Measurements from ENCODE around the gene PPP2R2D.

PPP2R2D gene

GRCh38 chr10:131996466-131997365 lies 95.9 kb downstream of the PPP2R2D start:
- DNase-seq (ENCODE audit: low read depth, low spot score): no peak

GRCh38 chr10:131997366-131998049 lies 96.7 kb downstream of the PPP2R2D start:
- peak; percentile 96 for DNase-seq (ENCODE audit: low read depth, low spot score)

GRCh38 chr10:131998050-131998844 lies 97.4 kb downstream of the PPP2R2D start:
- no peak for DNase-seq (ENCODE audit: low read depth, low spot score)

GRCh38 chr10:131998845-131999681 lies 98.3 kb downstream of the PPP2R2D start:
- DNase-seq (ENCODE audit: low read depth, low spot score): peak; percentile 70

GRCh38 chr10:132001238-132001972 lies 100.6 kb downstream of the PPP2R2D start:
- peak; percentile 72 for DNase-seq (ENCODE audit: low read depth, low spot score)

- no peak for DNase-seq (ENCODE audit: low read depth, low spot score)
Measured at GRCh38 chr10:132002004-132002403, 101.2 kb downstream of the PPP2R2D start.

GRCh38 chr10:132003282-132003924 lies 102.6 kb downstream of the PPP2R2D start:
- DNase-seq (ENCODE audit: low read depth, low spot score): peak; percentile 52

- peak; percentile 85 for DNase-seq (ENCODE audit: low read depth, low spot score)
Measured at GRCh38 chr10:132004052-132004451, 103.2 kb downstream of the PPP2R2D start.

- DNase-seq (ENCODE audit: low read depth, low spot score): no peak
Measured at GRCh38 chr10:132005147-132005546, 104.3 kb downstream of the PPP2R2D start.

- DNase-seq (ENCODE audit: low read depth, low spot score): peak; percentile 44
Measured at GRCh38 chr10:132006966-132007365, 106.2 kb downstream of the PPP2R2D start.

- no peak for DNase-seq (ENCODE audit: low read depth, low spot score)
Measured at GRCh38 chr10:132007681-132008080, 106.9 kb downstream of the PPP2R2D start.
